OCI-LY3 (cell line): ENCODE data around the gene TBK1.
"Not testable (repeated sequence)": the region's sequence is repeated elsewhere in the genome, so short reads cannot be mapped to it uniquely, and the experiment has no call there.

Experiments used
- H2AFZ ChIP-seq: fragments of 200-600, 300-600 bp; shearing (Covaris generic); 2 replicates; pipeline ENCODE4 v1.6.0; 2014; ENCODE audit warnings: antibody characterized with exemption, low read depth, low read length
- H3K27ac ChIP-seq: fragments of 200-600, 300-600 bp; sonication (generic); 2 replicates; pipeline ENCODE4 v1.5.1; 2014; ENCODE audit warnings: mild to moderate bottlenecking, low read length, moderate library complexity, mixed read lengths
- H3K27me3 ChIP-seq: fragments of 200-600, 300-600 bp; sonication (generic); 2 replicates; pipeline ENCODE4 v1.6.1; 2014; ENCODE audit warnings: low read depth, low read length, mixed read lengths
- H3K36me3 ChIP-seq: fragments of 200-600, 300-600 bp; sonication (generic); replicated peaks from 2 replicates; pipeline ENCODE3; 2014; ENCODE audit warnings: low read depth, low read length, mixed read lengths
- H3K4me1 ChIP-seq: fragments of 300-600, 200-600 bp; sonication (generic); 2 replicates; pipeline ENCODE4 v1.6.1; 2014; ENCODE audit warnings: low read length, mixed read lengths
- H3K4me2 ChIP-seq: fragments of 200-600, 300-600 bp; sonication (generic); 2 replicates; pipeline ENCODE4 v1.6.1; 2014; ENCODE audit warnings: low read length, mixed read lengths
- H3K4me3 ChIP-seq: fragments of 300-600, 200-600 bp; sonication (generic); 2 replicates; pipeline ENCODE4 v1.5.1; 2014; ENCODE audit warnings: antibody characterized with exemption, mild to moderate bottlenecking, low read length, moderate library complexity
- H3K79me2 ChIP-seq: fragments of 300-600, 200-600 bp; shearing (Covaris generic); 2 replicates; pipeline ENCODE4 v1.6.1; 2014; ENCODE audit warnings: mild to moderate bottlenecking, low read length, mixed read lengths
- H3K9ac ChIP-seq: fragments of 300-600, 200-600 bp; shearing (Covaris generic); 2 replicates; pipeline ENCODE4 v1.6.0; 2014; ENCODE audit warnings: mild to moderate bottlenecking, low read length, moderate library complexity
- H3K9me3 ChIP-seq: fragments of 200-600, 300-600 bp; shearing (Covaris generic); 2 replicates; pipeline ENCODE4 v1.6.1; 2014; ENCODE audit warnings: low read length, mixed read lengths; ENCODE audit not compliant: insufficient read depth
- H4K20me1 ChIP-seq: fragments of 200-600, 300-600 bp; sonication (generic); 2 replicates; pipeline ENCODE4 v1.6.1; 2016; ENCODE audit warnings: low read length, mixed read lengths; ENCODE audit not compliant: insufficient read depth
- EZH2phosphoT487 ChIP-seq: fragments of 200-600 bp; shearing (Covaris generic); IDR thresholded peaks from 2 replicates; pipeline ENCODE4 v1.6.1; 2018; ENCODE audit warnings: antibody characterized with exemption, mixed run types, low read depth
- TF ChIP-seq, protein P1 (sequence below): fragments of 200-600, 300-600 bp; sonication (generic); IDR thresholded peaks from 2 replicates; pipeline ENCODE4 v1.5.1; 2014; ENCODE audit warnings: antibody characterized with exemption, low read length, low read depth

Gene TBK1

DNA sequence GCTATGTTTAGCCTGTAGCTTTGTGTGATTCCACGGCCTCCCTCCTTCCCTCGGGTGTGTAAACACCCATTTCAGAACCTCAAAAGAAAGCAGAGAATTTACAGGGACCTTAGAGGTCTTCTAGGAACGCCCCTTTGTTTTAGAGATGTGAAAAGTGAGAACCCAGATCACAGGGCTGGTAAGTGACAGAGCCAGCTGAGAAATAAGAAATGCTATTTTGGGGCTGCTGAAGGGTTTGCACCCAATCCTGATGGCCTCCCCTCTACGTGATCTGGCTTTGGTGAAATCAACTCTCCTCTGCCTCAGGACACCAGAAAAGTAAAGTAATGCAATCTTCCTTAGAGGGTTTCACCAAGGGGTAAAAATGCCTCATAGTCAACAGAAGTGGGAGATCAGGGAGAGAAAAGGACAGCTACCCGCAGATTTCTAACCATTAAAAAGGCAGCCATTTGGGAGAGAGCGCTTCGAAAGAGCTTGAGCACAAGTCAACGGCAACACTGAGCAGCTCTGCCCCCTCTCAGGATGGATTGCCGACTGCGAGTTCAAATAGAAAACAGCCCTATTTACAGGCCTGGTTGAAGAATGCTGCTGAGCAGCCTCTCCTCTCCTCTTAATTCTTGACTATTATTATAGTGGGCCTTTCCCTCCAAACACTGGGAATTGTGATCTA is 79.9 kb downstream of the TBK1 start:
- Histone ChIP-seq H3K4me1 (peaks cover 9% of the 10 kb centered on the region), H3K36me3 (no peaks in the 10 kb centered on the region), H3K4me3 (no peak overlapping the region), H3K9ac (no peak overlapping the region), H3K9me3 (no peaks in the 10 kb centered on the region), H3K27ac (no peak overlapping the region), H4K20me1 (no peaks in the 10 kb centered on the region), H3K27me3 (peaks cover 9% of the 10 kb centered on the region; the same call in 1 of the 2 replicates), H3K4me2 (no peak overlapping the region), H3K79me2 (no peaks in the 10 kb centered on the region), H2AFZ (no peak overlapping the region)
- TF ChIP-seq EZH2phosphoT487 = no peak
- TF ChIP-seq, protein P1, sequence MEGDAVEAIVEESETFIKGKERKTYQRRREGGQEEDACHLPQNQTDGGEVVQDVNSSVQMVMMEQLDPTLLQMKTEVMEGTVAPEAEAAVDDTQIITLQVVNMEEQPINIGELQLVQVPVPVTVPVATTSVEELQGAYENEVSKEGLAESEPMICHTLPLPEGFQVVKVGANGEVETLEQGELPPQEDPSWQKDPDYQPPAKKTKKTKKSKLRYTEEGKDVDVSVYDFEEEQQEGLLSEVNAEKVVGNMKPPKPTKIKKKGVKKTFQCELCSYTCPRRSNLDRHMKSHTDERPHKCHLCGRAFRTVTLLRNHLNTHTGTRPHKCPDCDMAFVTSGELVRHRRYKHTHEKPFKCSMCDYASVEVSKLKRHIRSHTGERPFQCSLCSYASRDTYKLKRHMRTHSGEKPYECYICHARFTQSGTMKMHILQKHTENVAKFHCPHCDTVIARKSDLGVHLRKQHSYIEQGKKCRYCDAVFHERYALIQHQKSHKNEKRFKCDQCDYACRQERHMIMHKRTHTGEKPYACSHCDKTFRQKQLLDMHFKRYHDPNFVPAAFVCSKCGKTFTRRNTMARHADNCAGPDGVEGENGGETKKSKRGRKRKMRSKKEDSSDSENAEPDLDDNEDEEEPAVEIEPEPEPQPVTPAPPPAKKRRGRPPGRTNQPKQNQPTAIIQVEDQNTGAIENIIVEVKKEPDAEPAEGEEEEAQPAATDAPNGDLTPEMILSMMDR = no peak

DNA sequence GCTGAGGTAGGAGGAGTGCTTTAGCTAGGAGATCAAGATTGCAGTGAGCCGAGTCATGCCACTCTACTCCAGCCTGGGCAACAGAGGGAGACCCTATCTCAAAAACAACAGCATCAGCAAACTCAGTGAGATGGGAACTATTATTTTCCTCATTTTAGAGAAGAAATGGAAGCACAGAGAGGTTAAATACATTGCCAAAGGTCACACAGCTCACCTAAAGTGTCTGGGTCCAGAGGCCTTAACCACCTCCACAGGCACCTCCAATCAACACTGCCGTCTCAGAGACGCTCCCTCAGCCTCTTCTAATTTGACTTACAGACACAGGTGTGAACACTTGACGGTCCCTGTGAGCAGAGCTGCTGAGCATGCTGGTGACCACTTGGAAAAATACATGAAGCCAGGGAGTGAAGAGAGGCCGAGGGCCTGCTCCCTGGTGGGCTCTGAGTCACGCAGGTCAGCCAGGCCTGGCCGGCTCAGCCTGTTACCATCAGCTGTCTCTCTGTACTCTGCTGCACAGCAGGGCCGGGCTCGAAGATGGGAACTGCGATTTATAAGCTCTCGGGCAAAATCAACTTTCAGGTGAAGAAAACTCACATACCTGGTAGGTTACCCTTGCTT is 80.9 kb downstream of the TBK1 start:
- Histone ChIP-seq H3K27me3 (peaks cover 9% of the 10 kb centered on the region; the same call in 1 of the 2 replicates), H3K4me2 (peak overlapping the region; percentile 71), H4K20me1 (no peaks in the 10 kb centered on the region), H3K36me3 (no peaks in the 10 kb centered on the region), H3K27ac (no peak overlapping the region), H2AFZ (peak overlapping the region; percentile 37; the same call in 1 of the 2 replicates), H3K4me3 (peak overlapping the region; percentile 57), H3K9ac (no peak overlapping the region), H3K4me1 (peaks cover 9% of the 10 kb centered on the region), H3K79me2 (no peaks in the 10 kb centered on the region), H3K9me3 (no peaks in the 10 kb centered on the region)
- no peak for TF ChIP-seq EZH2phosphoT487
- TF ChIP-seq, protein P1 = no peak

DNA sequence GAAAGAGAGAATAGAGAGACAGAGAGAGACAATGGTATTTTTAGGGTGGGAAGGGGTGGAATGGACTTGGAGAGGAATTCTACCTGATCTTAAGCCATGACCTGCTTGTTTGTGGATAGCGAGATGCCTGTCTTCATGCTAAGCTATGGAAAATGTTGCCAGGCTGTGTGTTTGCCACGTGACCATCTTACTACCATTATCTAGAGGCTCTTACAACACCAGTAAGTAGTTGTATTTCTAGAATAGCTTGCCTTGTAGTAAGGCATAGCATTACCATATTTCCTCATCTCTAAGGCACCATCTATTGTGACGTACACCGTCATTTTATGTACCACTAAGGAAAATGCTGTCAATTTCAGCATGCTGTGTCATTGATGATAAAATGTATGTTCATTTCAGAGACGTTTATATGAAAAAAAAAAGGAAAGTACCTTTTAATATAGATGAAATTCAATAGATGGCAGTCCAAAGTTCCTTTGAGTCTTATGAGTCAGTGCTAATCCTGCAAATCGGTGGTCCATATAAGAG is 82.8 kb downstream of the TBK1 start:
- Histone ChIP-seq H3K4me1 (peaks cover 4% of the 10 kb centered on the region; the same call in 1 of the 2 replicates), H3K9me3 (no peaks in the 10 kb centered on the region), H3K79me2 (no peaks in the 10 kb centered on the region), H3K36me3 (no peaks in the 10 kb centered on the region), H4K20me1 (no peaks in the 10 kb centered on the region), H3K9ac (no peak overlapping the region), H3K4me2 (no peak overlapping the region), H3K27ac (no peak overlapping the region), H2AFZ (no peak overlapping the region), H3K4me3 (no peak overlapping the region), H3K27me3 (peaks cover 9% of the 10 kb centered on the region; the same call in 1 of the 2 replicates)
- TF ChIP-seq, protein P1 = no peak
- TF ChIP-seq EZH2phosphoT487 = no peak

DNA sequence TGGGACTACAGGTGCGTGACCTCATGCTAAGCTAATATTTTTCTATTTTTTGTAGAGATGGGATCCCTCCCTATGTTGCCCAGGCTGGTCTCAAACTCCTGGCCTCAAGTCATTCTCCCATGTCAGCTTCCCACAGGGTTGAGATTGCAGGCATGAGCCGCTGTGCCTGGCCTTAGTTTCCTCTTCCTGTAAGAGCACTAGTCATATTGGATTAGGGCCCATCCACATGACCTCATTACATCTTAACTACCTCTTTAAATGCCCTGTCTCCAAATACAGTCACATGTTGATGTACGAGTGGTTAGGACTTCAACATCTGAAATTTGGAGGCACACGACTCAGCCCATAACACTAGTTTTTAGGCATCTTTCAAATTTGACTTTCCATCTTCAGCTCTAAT is 86.2 kb downstream of the TBK1 start:
- Histone ChIP-seq H3K4me2 (no peak overlapping the region), H4K20me1 (no peaks in the 10 kb centered on the region), H3K27ac (no peak overlapping the region), H3K4me3 (no peak overlapping the region), H3K4me1 (peaks cover 2% of the 10 kb centered on the region; the same call in 1 of the 2 replicates), H3K9me3 (no peaks in the 10 kb centered on the region), H3K9ac (no peak overlapping the region), H3K36me3 (no peaks in the 10 kb centered on the region), H3K79me2 (no peaks in the 10 kb centered on the region), H3K27me3 (peaks cover 5% of the 10 kb centered on the region; the same call in 1 of the 2 replicates), H2AFZ (no peak overlapping the region)
- no peak for TF ChIP-seq EZH2phosphoT487
- TF ChIP-seq, protein P1 = no peak

DNA sequence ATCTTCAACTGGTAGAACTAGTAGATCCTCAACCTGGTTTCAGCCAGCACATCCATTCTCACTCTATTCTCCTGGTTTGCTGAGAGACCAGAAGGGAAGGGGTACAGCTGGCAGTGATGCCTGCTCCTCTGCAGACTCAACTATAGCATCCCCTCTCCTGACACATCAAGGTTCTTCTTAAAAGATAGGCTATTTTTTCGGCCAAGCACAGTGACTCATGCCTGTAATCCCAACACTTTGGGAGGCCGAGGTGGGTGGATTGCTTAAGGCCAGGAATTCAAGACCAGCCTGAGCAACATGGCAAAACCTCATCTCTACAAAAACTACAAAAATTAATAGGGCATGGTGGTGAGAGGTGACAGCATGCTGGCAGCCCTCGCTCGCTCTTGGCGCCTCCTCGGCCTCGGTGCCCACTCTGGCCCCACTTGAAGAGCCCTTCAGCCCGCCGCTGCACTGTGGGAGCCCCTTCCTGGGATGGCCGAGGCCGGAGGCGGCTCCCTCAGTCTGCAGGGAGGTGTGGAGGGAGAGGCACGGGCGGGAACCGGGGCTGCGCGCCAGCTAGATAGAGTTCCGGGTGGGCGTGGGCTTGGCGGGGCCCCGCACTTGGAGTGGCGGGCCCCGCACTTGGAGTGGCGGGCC is 90.6 kb downstream of the TBK1 start:
- not testable (repeated sequence) for H3K4me3 ChIP-seq, H3K36me3 ChIP-seq, H3K4me1 ChIP-seq, H3K27ac ChIP-seq, H3K9me3 ChIP-seq, H3K79me2 ChIP-seq, H3K27me3 ChIP-seq, H2AFZ ChIP-seq, H3K4me2 ChIP-seq, H4K20me1 ChIP-seq, H3K9ac ChIP-seq
